Activated B cell treated with CpG ODN at 0.5 μM for 24 hours (primary cell): Measurements from ENCODE around the gene TRIM54. TPM values are rescaled to one million over a fixed set of nuclear protein-coding genes. Genes with fewer than 3 reads are reported as not detected.
"Not testable (repeated sequence)": the region's sequence is repeated elsewhere in the genome, so short reads cannot be mapped to it uniquely, and the experiment has no call there.

ENCODE experiments used
- ATAC-seq: fragments of 200-7000 bp; cut with Tn5 transposase; one replicate; pipeline ENCODE4 v1.10.0; 2021; ENCODE audit warnings: low read depth, mild to moderate bottlenecking, moderate library complexity
- CTCF ChIA-PET: fragments of 350-600 bp; sonication (Branson Sonifier 250); formaldehyde crosslinking; loops from one replicate; lab custom pipeline; 2021; ENCODE audit warnings: antibody characterized with exemption; lab: Charles Lee
- POLR2A ChIA-PET: fragments of 350-600 bp; sonication (Branson Sonifier 250); formaldehyde crosslinking; loops from one replicate; lab custom pipeline; 2021; ENCODE audit warnings: antibody characterized with exemption; lab: Charles Lee
- DNase-seq: peaks from one replicate; pipeline ENCODE4 v3.0.0; 2022
- H3K27ac Mint-ChIP-seq: one replicate; pipeline ENCODE4 v1.8.0; 2020; ENCODE audit warnings: mixed read lengths
- H3K27me3 Mint-ChIP-seq: one replicate; pipeline ENCODE4 v1.8.0; 2021; ENCODE audit warnings: mixed read lengths
- H3K36me3 Mint-ChIP-seq: one replicate; pipeline ENCODE4 v1.8.0; 2021; ENCODE audit warnings: low read depth, mixed read lengths
- H3K4me1 Mint-ChIP-seq: one replicate; pipeline ENCODE4 v1.8.0; 2021; ENCODE audit warnings: mixed read lengths
- H3K4me3 Mint-ChIP-seq: one replicate; pipeline ENCODE4 v1.8.0; 2020; ENCODE audit warnings: mild to moderate bottlenecking, mixed read lengths
- H3K9me3 Mint-ChIP-seq: one replicate; pipeline ENCODE4 v1.8.0; 2020; ENCODE audit warnings: mixed read lengths
- CTCF ChIP-seq: fragments of 200-600 bp; IDR thresholded peaks from one replicate; pipeline ENCODE4 v1.8.0; 2022; ENCODE audit warnings: antibody characterized with exemption, mild to moderate bottlenecking
- intact Hi-C: fragments of 100-400 bp; cut with micrococcal nuclease; formaldehyde crosslinking; loops from one replicate; pipeline ENCODE4 v1.15.1; 2024
- total RNA-seq: library from RNA; stranded (reverse); gene quantifications from 2 replicates; pipeline ENCODE4 v1.2.3, GENCODE V29; 2022

TRIM54 gene
- total RNA-seq, 1 donor from 2014 or later, result not detected

- ChIA-PET CTCF (no interaction called here), POLR2A (interaction anchor here (1.2 kb wide), 1 partner anchor 17 kb away, joined by 3 read pairs; no protein-coding TSS in a partner anchor)
- no peak for DNase-seq
- intact Hi-C loops, result no loop called here
- H3K36me3 Mint-ChIP-seq, result peaks cover 37% of the 10 kb centered on the region
- H3K4me1 Mint-ChIP-seq, result peaks cover 58% of the 10 kb centered on the region
- ATAC-seq, result no peak
- no peak overlapping the region for H3K4me3 Mint-ChIP-seq
- H3K9me3 Mint-ChIP-seq, result no peaks in the 10 kb centered on the region
- TF ChIP-seq CTCF, result no peak
- no peak overlapping the region for H3K27ac Mint-ChIP-seq
- no peaks in the 10 kb centered on the region for H3K27me3 Mint-ChIP-seq
Measured at GRCh38 chr2:27351802-27352598, 69.8 kb downstream of the TRIM54 start.

- peaks cover 61% of the 10 kb centered on the region for H3K4me1 Mint-ChIP-seq
- H3K27ac Mint-ChIP-seq, H3K9me3 Mint-ChIP-seq, H3K4me3 Mint-ChIP-seq, DNase-seq, intact Hi-C loops, CTCF ChIA-PET, H3K27me3 Mint-ChIP-seq, ATAC-seq: not testable (repeated sequence)
- H3K36me3 Mint-ChIP-seq, result peaks cover 29% of the 10 kb centered on the region
- POLR2A ChIA-PET, result interaction anchor here (0.7 to 1.2 kb wide), 2 partner anchors 16 to 356 kb away, joined by 3 to 4 read pairs; no protein-coding TSS in a partner anchor
Measured at GRCh38 chr2:27353386-27353761, 71.1 kb downstream of the TRIM54 start.

GRCh38 chr2:27353762-27354596 lies 71.8 kb downstream of the TRIM54 start:
- Mint-ChIP-seq H3K4me3 (peak overlapping the region; percentile 15), H3K27ac (no peak overlapping the region), H3K9me3 (no peaks in the 10 kb centered on the region), H3K27me3 (no peaks in the 10 kb centered on the region), H3K4me1 (peaks cover 64% of the 10 kb centered on the region), H3K36me3 (peaks cover 29% of the 10 kb centered on the region)
- DNase-seq (no peak), ATAC-seq (no peak)
- TF ChIP-seq CTCF, result no peak
- POLR2A ChIA-PET, result interaction anchor here (0.7 kb wide), 1 partner anchor 17 kb away, joined by 3 read pairs; no protein-coding TSS in a partner anchor
- CTCF ChIA-PET, result interaction anchor here (0.8 kb wide), 1 partner anchor 14 kb away, joined by 3 read pairs; no protein-coding TSS in a partner anchor
- intact Hi-C loops, result no loop called here

- intact Hi-C loops, result no loop called here
- peaks cover 64% of the 10 kb centered on the region for H3K4me1 Mint-ChIP-seq
- peaks cover 27% of the 10 kb centered on the region for H3K36me3 Mint-ChIP-seq
- ATAC-seq (no peak), DNase-seq (no peak)
- TF ChIP-seq CTCF, result no peak
- no peaks in the 10 kb centered on the region for H3K27me3 Mint-ChIP-seq
- no peak overlapping the region for H3K4me3 Mint-ChIP-seq
- no peaks in the 10 kb centered on the region for H3K9me3 Mint-ChIP-seq
- ChIA-PET POLR2A (interaction anchor here (0.7 kb wide), 1 partner anchor 16 kb away, joined by 3 read pairs; no protein-coding TSS in a partner anchor), CTCF (interaction anchor here (0.8 kb wide), 1 partner anchor 13 kb away, joined by 3 read pairs; no protein-coding TSS in a partner anchor)
- no peak overlapping the region for H3K27ac Mint-ChIP-seq
Measured at GRCh38 chr2:27354597-27354927, 72.3 kb downstream of the TRIM54 start.

- peaks cover 56% of the 10 kb centered on the region for H3K4me1 Mint-ChIP-seq
- POLR2A ChIA-PET, result interaction anchor here (0.7 to 2.8 kb wide), 8 partner anchors 14 to 271 kb away, joined by 3 to 76 read pairs (median 19); partner anchors contain the start of genes ATRAID, EIF2B4, MPV17 and NRBP1
- ATAC-seq, result peak; percentile 26
Measured at GRCh38 chr2:27356056-27356381, 73.8 kb downstream of the TRIM54 start.

More at GRCh38 chr2:27356056-27356381, 73.8 kb downstream of the TRIM54 start:
- CTCF ChIA-PET, result interaction anchor here (1.4 kb wide), 1 partner anchor 14 kb away, joined by 6 read pairs; the partner anchor contains the start of genes EIF2B4 and SNX17
- DNase-seq, result no peak
- H3K36me3 Mint-ChIP-seq, result peaks cover 22% of the 10 kb centered on the region
- no peaks in the 10 kb centered on the region for H3K27me3 Mint-ChIP-seq
- peak overlapping the region; percentile 98 for H3K4me3 Mint-ChIP-seq
- TF ChIP-seq CTCF, result no peak
- intact Hi-C loops, result loop anchor here (1.0 to 2.0 kb wide), 9 partner anchors 14 to 272 kb away; partner anchors contain the start of genes ATRAID, EIF2B4, KHK and MPV17
- no peaks in the 10 kb centered on the region for H3K9me3 Mint-ChIP-seq
- peak overlapping the region; percentile 100 for H3K27ac Mint-ChIP-seq
